Measurements from ENCODE around the gene DCX.

The DCX gene

DNA sequence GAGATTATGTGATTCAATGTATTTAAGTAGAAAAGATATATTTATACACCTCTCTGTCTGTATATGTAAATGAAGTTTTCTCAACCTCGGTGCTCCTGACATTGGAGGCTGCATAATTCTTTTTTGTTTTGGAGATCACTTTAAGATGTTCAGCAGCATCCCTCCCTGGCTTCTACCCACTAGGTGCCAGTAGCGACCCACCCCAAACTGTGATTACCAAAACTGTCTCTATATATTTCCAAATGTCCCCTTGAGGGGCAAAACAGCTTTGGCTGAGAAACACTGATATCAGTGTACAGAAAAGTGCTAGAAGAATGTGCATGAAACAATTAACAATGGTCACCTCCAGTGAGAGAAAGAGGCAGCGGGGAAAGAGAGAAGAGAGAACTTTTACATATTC is 51.2 kb downstream of the DCX start:
- TF ChIP-seq CTCF (IDR thresholded peaks at IDR 0.05; ENCODE audit: borderline replicate concordance, extremely low read depth, low read length, poor library complexity, severe bottlenecking) (no peak), EZH2 (IDR thresholded peaks at IDR 0.05; ENCODE audit: borderline replicate concordance, low read depth, low read length, severe bottlenecking) (no peak)
- no peak for ATAC-seq (ENCODE audit: insufficient read depth, low read depth)
- H3K4me3 ChIP-seq (ENCODE audit: low read depth in 1 of 2, low read length in 2 of 2): no peak overlapping the region

DNA sequence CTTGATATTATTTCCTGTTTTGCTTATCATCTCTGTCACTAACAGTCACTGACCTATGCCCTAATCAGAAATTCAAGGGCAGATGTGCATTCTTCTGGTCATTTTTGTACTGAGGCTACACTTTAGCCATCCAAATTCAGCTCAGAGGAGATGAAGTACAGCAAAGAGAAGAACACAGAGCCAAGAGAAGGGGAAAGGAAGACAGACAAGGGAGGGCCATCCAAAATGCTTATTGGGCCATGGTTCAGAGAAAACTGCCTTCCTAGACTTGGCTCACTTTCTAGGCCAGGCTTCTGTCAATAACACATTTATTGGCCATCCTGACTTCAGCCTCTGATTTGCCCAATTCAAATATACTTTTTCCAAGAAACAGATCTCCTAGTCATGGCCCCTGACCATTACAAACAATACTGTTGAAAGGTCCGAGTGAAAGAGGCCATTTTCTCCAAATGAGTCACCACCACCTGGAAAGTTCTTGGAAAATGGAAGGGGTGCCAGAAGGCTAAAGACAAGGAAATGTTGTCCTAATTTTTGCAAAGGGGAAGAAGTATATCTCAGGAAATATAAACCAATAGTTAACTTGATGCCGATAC is 56.4 kb downstream of the DCX start:
- ATAC-seq (ENCODE audit: insufficient read depth, low read depth): no peak
- no peak overlapping the region for H2AFZ ChIP-seq (ENCODE audit: low read depth, low read length)
- H3K27ac ChIP-seq (ENCODE audit: low read length): no peak overlapping the region
- no peaks in the 10 kb centered on the region for H3K27me3 ChIP-seq (ENCODE audit: insufficient read depth, low read length, poor library complexity)
- H3K9me3 ChIP-seq (ENCODE audit: insufficient read depth, low read length, severe bottlenecking): no peaks in the 10 kb centered on the region
- no peaks in the 10 kb centered on the region for H3K4me1 ChIP-seq (ENCODE audit: insufficient read depth, low read length)
- no peak overlapping the region for H3K4me2 ChIP-seq (ENCODE audit: insufficient read depth, low read length)
- H3K9ac ChIP-seq (ENCODE audit: low read depth, low read length): no peak overlapping the region
- no peaks in the 10 kb centered on the region for H4K20me1 ChIP-seq (ENCODE audit: insufficient read depth, low read length)
- DNase-seq: no peak
- TF ChIP-seq EZH2 (IDR thresholded peaks at IDR 0.05; ENCODE audit: borderline replicate concordance, low read depth, low read length, severe bottlenecking): no peak
- no peaks in the 10 kb centered on the region for H3K79me2 ChIP-seq (ENCODE audit: insufficient read depth, low read length)
- H3K4me3 ChIP-seq (ENCODE audit: low read depth in 1 of 2, low read length in 2 of 2): no peak overlapping the region
- no peaks in the 10 kb centered on the region for H3K36me3 ChIP-seq (ENCODE audit: insufficient read depth, low read length)

More for the DNA sequence above, 51.2 kb downstream of the DCX start:
- Histone ChIP-seq H3K79me2 (ENCODE audit: insufficient read depth, low read length) (no peaks in the 10 kb centered on the region), H3K4me2 (ENCODE audit: insufficient read depth, low read length) (no peak overlapping the region), H3K36me3 (ENCODE audit: insufficient read depth, low read length) (no peaks in the 10 kb centered on the region), H3K9ac (ENCODE audit: low read depth, low read length) (no peak overlapping the region), H3K27me3 (ENCODE audit: insufficient read depth, low read length, poor library complexity) (no peaks in the 10 kb centered on the region), H4K20me1 (ENCODE audit: insufficient read depth, low read length) (no peaks in the 10 kb centered on the region), H3K4me1 (ENCODE audit: insufficient read depth, low read length) (no peaks in the 10 kb centered on the region), H3K27ac (ENCODE audit: low read length) (no peak overlapping the region), H3K9me3 (ENCODE audit: insufficient read depth, low read length, severe bottlenecking) (no peaks in the 10 kb centered on the region), H2AFZ (ENCODE audit: low read depth, low read length) (no peak overlapping the region)
- DNase-seq: no peak

DNA sequence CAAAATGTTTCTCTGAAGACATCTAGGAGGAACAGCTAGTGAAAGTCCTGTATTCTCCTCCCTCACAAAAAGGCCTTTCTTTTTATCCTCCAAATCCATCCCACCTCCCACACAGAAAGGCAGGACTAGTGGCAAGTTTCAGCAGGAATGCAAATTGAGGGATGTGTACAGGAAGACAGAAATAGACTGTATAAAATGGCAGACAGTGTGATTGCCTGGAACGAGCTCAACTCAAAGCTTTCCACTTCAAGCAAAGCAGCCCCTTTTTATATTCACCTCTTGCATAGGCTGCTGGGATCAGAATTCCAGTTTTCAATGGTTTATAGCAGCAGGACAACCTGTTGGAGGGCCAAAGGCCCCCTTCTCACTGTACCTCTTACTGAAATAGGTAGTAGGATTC is 57.5 kb downstream of the DCX start:
- no peaks in the 10 kb centered on the region for H3K4me1 ChIP-seq (ENCODE audit: insufficient read depth, low read length)
- no peak overlapping the region for H3K4me3 ChIP-seq (ENCODE audit: low read depth in 1 of 2, low read length in 2 of 2)
- DNase-seq: no peak
- no peaks in the 10 kb centered on the region for H3K79me2 ChIP-seq (ENCODE audit: insufficient read depth, low read length)
- H3K4me2 ChIP-seq (ENCODE audit: insufficient read depth, low read length): no peak overlapping the region
- H4K20me1 ChIP-seq (ENCODE audit: insufficient read depth, low read length): no peaks in the 10 kb centered on the region
- no peaks in the 10 kb centered on the region for H3K27me3 ChIP-seq (ENCODE audit: insufficient read depth, low read length, poor library complexity)
- TF ChIP-seq CTCF (IDR thresholded peaks at IDR 0.05; ENCODE audit: borderline replicate concordance, extremely low read depth, low read length, poor library complexity, severe bottlenecking): no peak
- TF ChIP-seq EZH2 (IDR thresholded peaks at IDR 0.05; ENCODE audit: borderline replicate concordance, low read depth, low read length, severe bottlenecking): no peak
- no peak for ATAC-seq (ENCODE audit: insufficient read depth, low read depth)
- no peaks in the 10 kb centered on the region for H3K9me3 ChIP-seq (ENCODE audit: insufficient read depth, low read length, severe bottlenecking)
- no peaks in the 10 kb centered on the region for H3K36me3 ChIP-seq (ENCODE audit: insufficient read depth, low read length)
- no peak overlapping the region for H2AFZ ChIP-seq (ENCODE audit: low read depth, low read length)
- H3K9ac ChIP-seq (ENCODE audit: low read depth, low read length): no peak overlapping the region
- H3K27ac ChIP-seq (ENCODE audit: low read length): no peak overlapping the region

DNA sequence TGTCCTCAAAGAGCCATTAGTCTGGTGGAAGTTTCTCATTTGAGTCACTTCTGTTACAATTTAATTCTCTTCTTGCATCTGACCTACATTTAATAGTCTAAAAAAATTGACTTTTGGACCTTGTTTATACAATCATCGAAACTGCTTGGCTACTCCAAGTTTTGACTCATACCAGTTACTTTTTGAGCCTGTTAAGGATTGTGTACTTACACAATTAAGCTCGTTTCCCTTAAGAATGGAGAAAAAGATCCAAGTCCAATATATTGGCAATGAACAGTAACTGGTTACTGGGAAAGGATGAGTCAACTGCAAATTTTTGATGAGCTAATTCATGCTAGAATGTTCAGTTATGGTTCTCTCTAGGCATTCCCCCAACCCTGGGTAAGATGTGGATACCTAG is 58.2 kb downstream of the DCX start:
- Histone ChIP-seq H3K27ac (ENCODE audit: low read length) (no peak overlapping the region), H3K4me3 (ENCODE audit: low read depth in 1 of 2, low read length in 2 of 2) (no peak overlapping the region), H3K27me3 (ENCODE audit: insufficient read depth, low read length, poor library complexity) (no peaks in the 10 kb centered on the region), H3K9ac (ENCODE audit: low read depth, low read length) (no peak overlapping the region), H3K36me3 (ENCODE audit: insufficient read depth, low read length) (no peaks in the 10 kb centered on the region), H3K79me2 (ENCODE audit: insufficient read depth, low read length) (no peaks in the 10 kb centered on the region), H3K9me3 (ENCODE audit: insufficient read depth, low read length, severe bottlenecking) (no peaks in the 10 kb centered on the region), H2AFZ (ENCODE audit: low read depth, low read length) (no peak overlapping the region), H3K4me1 (ENCODE audit: insufficient read depth, low read length) (no peaks in the 10 kb centered on the region), H4K20me1 (ENCODE audit: insufficient read depth, low read length) (no peaks in the 10 kb centered on the region), H3K4me2 (ENCODE audit: insufficient read depth, low read length) (no peak overlapping the region)
- no peak for ATAC-seq (ENCODE audit: insufficient read depth, low read depth)
- TF ChIP-seq EZH2 (IDR thresholded peaks at IDR 0.05; ENCODE audit: borderline replicate concordance, low read depth, low read length, severe bottlenecking) (no peak), CTCF (IDR thresholded peaks at IDR 0.05; ENCODE audit: borderline replicate concordance, extremely low read depth, low read length, poor library complexity, severe bottlenecking) (no peak)
- DNase-seq: no peak
